GM18505 (cell line): ENCODE data around the gene ANP32A.
A peak's percentile ranks its signal among the peaks of the same experiment; 100 is the strongest.
"Not testable (repeated sequence)": the region's sequence is repeated elsewhere in the genome, so short reads cannot be mapped to it uniquely, and the experiment has no call there.

ENCODE experiments used
- ATAC-seq: cut with Tn5 transposase; IDR thresholded peaks from one replicate; pipeline ENCODE4 v1.9.1; 2021; ENCODE audit not compliant: unreplicated experiment
- POLR2A ChIP-seq: IDR thresholded peaks from 4 replicates; pipeline ENCODE4 v1.6.1; 2011; ENCODE audit warnings: borderline replicate concordance; ENCODE audit not compliant: insufficient read depth, insufficient read length; ENCODE audit errors: extremely low read depth

Gene ANP32A

GRCh38 chr15:68820295-68821189 is at the start of gene ANP32A:
Gene ANP32A, minus strand, starts transcription at chr15:68820895. Its CDS starts 144 bp downstream, at chr15:68820751.
- peak; percentile 50 for ATAC-seq
- TF ChIP-seq POLR2A: peak; percentile 58

- no peak for ATAC-seq
- TF ChIP-seq POLR2A: no peak
Observed at GRCh38 chr15:68868296-68868695, 47.6 kb upstream of the ANP32A start.

GRCh38 chr15:68862415-68862814 is 41.7 kb upstream of the ANP32A start:
- TF ChIP-seq POLR2A: no peak
- no peak for ATAC-seq

GRCh38 chr15:68858666-68859065 is 38.0 kb upstream of the ANP32A start:
- not testable (repeated sequence) for ATAC-seq

GRCh38 chr15:68857443-68857842 is 36.7 kb upstream of the ANP32A start:
- ATAC-seq: not testable (repeated sequence)

- ATAC-seq: no peak
- no peak for TF ChIP-seq POLR2A
Observed at GRCh38 chr15:68852461-68852860, 31.8 kb upstream of the ANP32A start.

GRCh38 chr15:68851971-68852370 is 31.3 kb upstream of the ANP32A start:
- no peak for TF ChIP-seq POLR2A
- ATAC-seq: no peak

GRCh38 chr15:68849497-68849896 is 28.8 kb upstream of the ANP32A start:
- no peak for TF ChIP-seq POLR2A
- no peak for ATAC-seq

GRCh38 chr15:68846851-68847439 is 26.2 kb upstream of the ANP32A start:
- no peak for ATAC-seq
- no peak for TF ChIP-seq POLR2A

GRCh38 chr15:68844856-68845550 is 24.3 kb upstream of the ANP32A start:
- no peak for ATAC-seq
- no peak for TF ChIP-seq POLR2A

- no peak for ATAC-seq
- no peak for TF ChIP-seq POLR2A
Observed at GRCh38 chr15:68843425-68844311, 23.0 kb upstream of the ANP32A start.

GRCh38 chr15:68842958-68843357 is 22.3 kb upstream of the ANP32A start:
- TF ChIP-seq POLR2A: no peak
- no peak for ATAC-seq

- ATAC-seq: no peak
- no peak for TF ChIP-seq POLR2A
Observed at GRCh38 chr15:68834346-68834745, 13.7 kb upstream of the ANP32A start.

- no peak for ATAC-seq
- TF ChIP-seq POLR2A: no peak
Observed at GRCh38 chr15:68833700-68834331, 13.1 kb upstream of the ANP32A start.
